ENCODE results near the gene CCDC24. TPM values are rescaled to one million over a fixed set of nuclear protein-coding genes. Genes with fewer than 3 reads are reported as not detected.

The CCDC24 gene
- total and polyA plus RNA-seq, 10 donors = 3.3 to 25.9 (median 5.6) TPM

- TF ChIP-seq POLR2A (IDR thresholded peaks at IDR 0.05) (no peak), POLR2AphosphoS5 (IDR thresholded peaks at IDR 0.05) (no peak), CTCF (IDR thresholded peaks at IDR 0.05 in 8 of 11, conservative IDR thresholded peaks at IDR 0.05 in 3 of 11) (no peak)
- H3K36me3 ChIP-seq = no peaks in the 10 kb centered on the region
- no peak overlapping the region for H3K4me3 ChIP-seq
- H3K27ac ChIP-seq = no peak overlapping the region
- intact Hi-C loops (cut with DNase I; ENCODE audit: low total_unique reads) = no loop called here
- no peak for DNase-seq
- no peaks in the 10 kb centered on the region for H3K27me3 ChIP-seq (replicated peaks in 1 of 7)
- H3K9me3 ChIP-seq = no peaks in the 10 kb centered on the region
- WGBS, 5 donors = 74 to 85% (median 80%) methylated on average over 3 of the region's 3 CpGs
- no peaks in the 10 kb centered on the region for H3K4me1 ChIP-seq
These were observed 23.8 kb downstream of the CCDC24 start for GRCh38 chr1:44015206-44015605.

- Histone ChIP-seq H3K4me1 (no peaks in the 10 kb centered on the region), H3K9me3 (no peaks in the 10 kb centered on the region), H3K27ac (no peak overlapping the region), H3K27me3 (replicated peaks in 1 of 7) (no peaks in the 10 kb centered on the region), H3K4me3 (no peak overlapping the region), H3K36me3 (no peaks in the 10 kb centered on the region)
- TF ChIP-seq POLR2A (IDR thresholded peaks at IDR 0.05) (no peak), POLR2AphosphoS5 (IDR thresholded peaks at IDR 0.05) (no peak)
- no peak for DNase-seq
- intact Hi-C loops (cut with DNase I; ENCODE audit: low total_unique reads) = no loop called here
- 85 to 90% (median 89%) methylated on average over 20 of the region's 20 CpGs for WGBS, 5 donors
These were observed 24.9 kb downstream of the CCDC24 start for GRCh38 chr1:44016041-44016889.

GRCh38 chr1:44016890-44017400, 25.5 kb downstream of the CCDC24 start:
- no peak for DNase-seq

GRCh38 chr1:44019466-44019948, 28.1 kb downstream of the CCDC24 start:
- no peak overlapping the region for H3K4me3 ChIP-seq
- DNase-seq = no peak
- intact Hi-C loops (cut with DNase I; ENCODE audit: low total_unique reads) = no loop called here

More at GRCh38 chr1:44016890-44017400, 25.5 kb downstream of the CCDC24 start:
- intact Hi-C loops (cut with DNase I; ENCODE audit: low total_unique reads) = no loop called here
- no peak overlapping the region for H3K27ac ChIP-seq
- TF ChIP-seq POLR2A (IDR thresholded peaks at IDR 0.05) (no peak), CTCF (IDR thresholded peaks at IDR 0.05 in 8 of 11, conservative IDR thresholded peaks at IDR 0.05 in 3 of 11) (no peak), POLR2AphosphoS5 (IDR thresholded peaks at IDR 0.05) (no peak)
- 85 to 96% (median 89%) methylated on average over 20 of the region's 20 CpGs for WGBS, 5 donors
- H3K36me3 ChIP-seq = no peaks in the 10 kb centered on the region
- H3K9me3 ChIP-seq = no peaks in the 10 kb centered on the region
- H3K4me1 ChIP-seq = no peaks in the 10 kb centered on the region
- H3K27me3 ChIP-seq (replicated peaks in 1 of 7) = no peaks in the 10 kb centered on the region
- no peak overlapping the region for H3K4me3 ChIP-seq

More at GRCh38 chr1:44019466-44019948, 28.1 kb downstream of the CCDC24 start:
- TF ChIP-seq POLR2A (IDR thresholded peaks at IDR 0.05) (no peak), CTCF (IDR thresholded peaks at IDR 0.05 in 8 of 11, conservative IDR thresholded peaks at IDR 0.05 in 3 of 11) (no peak), POLR2AphosphoS5 (IDR thresholded peaks at IDR 0.05) (peak in 1 of 3 donors; percentile 18)
- Histone ChIP-seq H3K27me3 (replicated peaks in 1 of 7) (no peaks in the 10 kb centered on the region), H3K9me3 (no peaks in the 10 kb centered on the region), H3K36me3 (no peaks in the 10 kb centered on the region), H3K4me1 (peaks cover 0 to 2% (median 0%) of the 10 kb centered on the region in 6 donors), H3K27ac (no peak overlapping the region)
- WGBS, 5 donors = 78 to 87% (median 84%) methylated on average over 11 to 13 of the region's 13 CpGs
